ENCODE data around the gene ZYG11B. TPM values are rescaled to one million over a fixed set of nuclear protein-coding genes. Genes with fewer than 3 reads are reported as not detected.
"Not testable (repeated sequence)": the region's sequence is repeated elsewhere in the genome, so short reads cannot be mapped to it uniquely, and the experiment has no call there.

ZYG11B gene
- total RNA-seq, 2 experiments from 2014 or later = 13.7 to 13.8 TPM

DNA sequence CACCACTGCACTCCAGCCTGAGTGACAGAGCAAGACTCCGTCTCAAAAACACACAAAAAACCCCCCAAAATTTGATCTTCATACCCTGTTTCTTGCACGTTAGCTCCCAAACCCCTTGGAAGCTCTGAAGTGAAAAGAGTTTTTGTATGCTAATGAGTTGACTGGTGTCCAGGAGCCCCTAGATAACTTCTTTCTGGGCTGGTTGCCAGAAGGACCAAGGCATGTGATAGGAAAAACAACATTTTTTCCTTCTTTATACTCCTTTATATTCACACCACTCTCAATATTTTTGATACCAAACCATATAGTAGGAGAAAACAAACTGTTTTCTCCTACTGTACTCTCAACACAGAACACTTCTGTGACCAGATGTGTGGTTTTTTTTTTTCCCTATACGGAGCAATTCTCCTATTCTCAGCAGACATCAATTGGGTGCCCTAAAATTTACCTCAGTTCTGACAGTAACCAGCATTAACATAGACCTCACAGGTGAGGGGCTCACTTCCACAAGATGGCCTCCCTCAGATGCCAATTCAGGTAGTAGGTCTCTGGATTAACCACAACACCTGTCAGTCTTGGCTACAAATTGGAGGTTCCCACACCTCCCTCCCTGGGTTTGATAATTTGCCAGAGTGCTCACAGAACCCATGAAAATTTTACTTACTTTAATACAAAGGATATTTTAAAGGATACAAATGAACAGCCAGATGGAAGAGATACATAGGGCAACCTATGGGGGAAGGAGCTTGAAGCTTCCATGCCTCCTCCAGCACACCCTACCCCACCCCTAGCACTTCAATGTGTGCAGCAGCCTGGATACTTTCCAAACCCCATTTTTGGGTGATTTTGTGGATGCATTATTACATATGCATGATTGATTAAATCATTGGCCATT, 25.6 kb downstream of the ZYG11B start:
- no peak for ATAC-seq (ENCODE audit: low read depth)
- Mint-ChIP-seq H3K27me3 (no peaks in the 10 kb centered on the region), H3K9me3 (no peaks in the 10 kb centered on the region), H3K4me3 (no peak overlapping the region), H3K27ac (no peak overlapping the region), H3K4me1 (peaks cover 4% of the 10 kb centered on the region), H3K36me3 (no peaks in the 10 kb centered on the region)
- DNase-seq = no peak
- POLR2A ChIA-PET = no interaction called here

DNA sequence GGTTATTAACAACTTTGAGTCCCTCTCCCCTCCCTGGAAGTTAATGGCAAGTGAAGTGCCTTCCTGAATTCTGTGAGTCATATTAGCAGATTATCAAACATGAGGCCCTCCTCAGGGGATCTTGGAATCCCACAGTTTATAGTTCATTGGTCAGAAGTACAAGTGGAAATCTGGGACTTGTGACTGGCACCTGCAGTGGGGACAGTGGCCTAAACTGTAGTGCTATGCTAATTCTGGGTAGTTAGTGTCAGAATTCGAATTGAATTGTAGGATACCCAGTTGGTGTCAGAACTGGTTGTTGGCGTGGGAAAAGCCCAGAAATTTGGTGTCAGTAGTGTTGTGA, 26.2 kb downstream of the ZYG11B start:
- Mint-ChIP-seq H3K4me3 (no peak overlapping the region), H3K4me1 (peaks cover 3% of the 10 kb centered on the region), H3K27me3 (no peaks in the 10 kb centered on the region), H3K36me3 (no peaks in the 10 kb centered on the region), H3K27ac (no peak overlapping the region), H3K9me3 (no peaks in the 10 kb centered on the region)
- DNase-seq (no peak), ATAC-seq (ENCODE audit: low read depth) (no peak)
- POLR2A ChIA-PET = no interaction called here

DNA sequence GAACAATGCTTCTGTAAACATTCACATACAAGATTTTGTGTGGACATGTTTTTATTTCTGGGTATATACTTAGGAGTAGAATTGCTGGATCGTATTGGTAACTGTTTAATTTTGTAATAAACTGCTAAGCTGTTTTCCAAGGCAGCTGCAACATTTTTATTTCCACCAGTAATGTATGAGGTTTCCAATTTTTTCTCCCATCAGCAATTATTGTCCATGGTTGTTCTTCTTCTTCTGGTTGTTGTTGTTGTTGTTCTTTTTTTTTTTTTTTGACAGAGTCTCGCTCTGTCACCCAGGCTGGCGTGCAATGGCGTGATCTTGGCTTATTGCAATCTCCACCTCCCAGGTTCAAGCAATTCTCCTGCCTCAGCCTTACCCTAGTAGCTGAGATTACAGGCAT, 26.9 kb downstream of the ZYG11B start:
- peaks cover 3% of the 10 kb centered on the region for H3K36me3 Mint-ChIP-seq
- no peak for ATAC-seq (ENCODE audit: low read depth)

DNA sequence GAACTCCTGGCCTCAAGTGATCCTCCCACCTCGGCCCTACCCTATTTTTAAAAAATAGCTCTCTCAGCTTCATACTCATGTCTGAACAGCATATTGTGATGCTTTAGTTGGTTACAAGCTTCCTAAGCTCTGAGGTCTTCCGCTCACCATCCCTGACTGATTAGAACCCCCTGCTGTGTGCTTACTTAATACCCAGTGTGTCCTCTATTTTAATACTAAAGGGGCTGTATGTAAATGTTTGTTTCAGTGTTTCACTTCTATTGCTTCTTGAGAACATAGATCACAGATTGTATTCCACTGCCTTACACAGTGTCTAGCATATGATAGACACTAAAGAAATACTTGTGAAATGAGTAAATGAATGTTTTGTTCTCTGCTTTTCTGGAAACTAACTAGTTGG, 29.8 kb downstream of the ZYG11B start:
- ATAC-seq (ENCODE audit: low read depth) (no peak), DNase-seq (no peak)
- no peaks in the 10 kb centered on the region for H3K9me3 Mint-ChIP-seq
- H3K27me3 Mint-ChIP-seq = no peaks in the 10 kb centered on the region
- H3K36me3 Mint-ChIP-seq = peaks cover 3% of the 10 kb centered on the region
- no peak overlapping the region for H3K27ac Mint-ChIP-seq
- POLR2A ChIA-PET = no interaction called here
- H3K4me1 Mint-ChIP-seq = no peaks in the 10 kb centered on the region
- no peak overlapping the region for H3K4me3 Mint-ChIP-seq

More for the DNA sequence above, 26.9 kb downstream of the ZYG11B start:
- DNase-seq = no peak
- peaks cover 2% of the 10 kb centered on the region for H3K4me1 Mint-ChIP-seq
- POLR2A ChIA-PET = no interaction called here
- no peak overlapping the region for H3K4me3 Mint-ChIP-seq
- H3K27ac Mint-ChIP-seq = no peak overlapping the region
- no peaks in the 10 kb centered on the region for H3K27me3 Mint-ChIP-seq
- no peaks in the 10 kb centered on the region for H3K9me3 Mint-ChIP-seq

DNA sequence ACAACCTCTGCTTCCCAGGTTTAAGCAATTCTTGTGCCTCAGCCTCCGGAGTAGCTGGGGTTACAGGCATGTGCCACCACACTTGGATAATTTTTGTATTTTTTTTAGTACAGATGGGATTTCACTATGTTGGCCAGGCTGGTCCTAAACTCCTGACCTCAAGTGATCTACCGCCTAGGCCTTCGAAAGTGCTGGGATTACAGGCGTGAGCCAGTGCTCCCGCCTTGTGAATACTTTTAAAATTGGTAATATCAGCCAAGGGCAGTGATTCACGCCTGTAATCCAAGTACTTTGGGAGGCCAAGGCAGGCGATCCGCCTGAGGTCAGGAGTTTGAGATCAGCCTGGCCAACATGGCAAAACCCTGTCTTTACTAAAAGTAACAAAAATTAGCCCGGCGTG, 33.7 kb downstream of the ZYG11B start:
- H3K27me3 Mint-ChIP-seq = no peaks in the 10 kb centered on the region
- H3K4me3 Mint-ChIP-seq = no peak overlapping the region
- H3K36me3 Mint-ChIP-seq = peaks cover 6% of the 10 kb centered on the region
- POLR2A ChIA-PET = no interaction called here
- no peaks in the 10 kb centered on the region for H3K4me1 Mint-ChIP-seq
- no peak overlapping the region for H3K27ac Mint-ChIP-seq
- no peak for ATAC-seq (ENCODE audit: low read depth)
- no peak for DNase-seq
- H3K9me3 Mint-ChIP-seq = no peaks in the 10 kb centered on the region

DNA sequence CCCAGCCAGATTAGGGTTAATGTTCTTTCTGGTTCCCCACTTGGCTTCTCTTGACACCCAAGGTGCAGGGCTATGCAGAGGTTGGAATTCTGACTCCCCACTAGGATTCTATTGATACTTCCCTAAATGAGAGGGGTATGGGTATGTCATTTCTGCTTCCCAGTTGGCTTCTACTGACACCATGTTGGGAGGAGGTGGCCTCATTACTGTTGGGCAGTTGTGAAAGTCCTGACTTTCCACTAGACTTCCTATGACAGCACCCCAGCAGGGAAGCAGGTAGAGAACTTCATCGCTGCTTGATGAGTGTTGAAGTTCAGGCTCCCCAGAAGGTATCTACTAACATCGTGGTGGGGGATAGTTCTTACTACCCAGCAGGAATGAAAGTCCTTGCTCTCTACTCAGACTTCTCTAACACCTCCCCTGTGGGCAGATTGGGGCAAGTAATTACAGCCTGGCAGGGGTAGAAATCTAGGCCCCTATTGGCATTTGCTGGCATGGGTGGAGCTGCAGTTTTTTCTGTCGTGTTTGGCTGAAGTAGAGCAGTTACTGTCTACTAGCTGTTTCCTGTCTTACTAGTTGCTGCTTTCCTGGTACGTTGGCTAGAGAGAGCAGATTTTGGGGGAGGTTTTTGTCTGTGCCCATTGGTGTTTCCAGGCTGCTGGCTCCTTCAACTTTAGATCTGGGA, 41.5 kb downstream of the ZYG11B start:
- H3K4me3 Mint-ChIP-seq = no peak overlapping the region
- H3K27ac Mint-ChIP-seq = no peak overlapping the region
- H3K27me3 Mint-ChIP-seq = no peaks in the 10 kb centered on the region
- ATAC-seq (ENCODE audit: low read depth) (no peak), DNase-seq (no peak)
- peaks cover 3% of the 10 kb centered on the region for H3K36me3 Mint-ChIP-seq
- POLR2A ChIA-PET = no interaction called here
- no peaks in the 10 kb centered on the region for H3K9me3 Mint-ChIP-seq
- H3K4me1 Mint-ChIP-seq = peaks cover 5% of the 10 kb centered on the region

DNA sequence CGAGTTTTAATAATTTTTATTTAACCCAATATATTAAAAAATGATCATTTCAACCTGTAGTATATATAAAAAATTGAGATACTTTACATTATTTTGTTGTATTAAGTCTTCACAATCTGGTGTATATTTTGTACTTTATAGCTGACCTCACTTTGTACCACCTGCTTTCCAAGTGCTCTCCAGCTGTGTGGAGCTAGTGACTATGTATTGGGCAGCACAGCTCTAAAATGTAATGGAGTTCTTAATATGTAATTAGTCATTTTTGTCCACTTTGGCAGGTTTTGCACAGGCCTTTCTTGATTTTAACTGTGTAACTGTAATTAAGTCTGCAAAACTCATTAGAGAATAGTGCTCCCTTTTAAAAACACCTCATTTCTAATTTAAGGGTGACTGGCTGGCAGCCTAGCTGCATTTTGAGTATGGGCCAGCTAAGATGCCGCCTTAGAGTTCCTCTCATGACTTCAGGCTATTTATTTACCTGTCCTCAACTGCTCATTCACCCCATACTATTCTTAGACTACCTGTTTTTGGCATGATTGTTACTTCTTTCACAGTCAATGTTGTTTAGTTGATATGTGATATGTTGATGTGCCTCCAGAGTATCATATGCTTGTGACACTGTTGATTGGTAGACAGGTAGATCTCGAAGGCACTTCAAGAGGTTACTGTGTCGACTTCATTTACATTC, 43.2 kb downstream of the ZYG11B start:
- peaks cover 5% of the 10 kb centered on the region for H3K36me3 Mint-ChIP-seq
- no peak overlapping the region for H3K4me3 Mint-ChIP-seq
- peaks cover 5% of the 10 kb centered on the region for H3K4me1 Mint-ChIP-seq
- DNase-seq (no peak), ATAC-seq (ENCODE audit: low read depth) (no peak)
- no peaks in the 10 kb centered on the region for H3K27me3 Mint-ChIP-seq
- H3K9me3 Mint-ChIP-seq = no peaks in the 10 kb centered on the region
- POLR2A ChIA-PET = no interaction called here
- no peak overlapping the region for H3K27ac Mint-ChIP-seq

DNA sequence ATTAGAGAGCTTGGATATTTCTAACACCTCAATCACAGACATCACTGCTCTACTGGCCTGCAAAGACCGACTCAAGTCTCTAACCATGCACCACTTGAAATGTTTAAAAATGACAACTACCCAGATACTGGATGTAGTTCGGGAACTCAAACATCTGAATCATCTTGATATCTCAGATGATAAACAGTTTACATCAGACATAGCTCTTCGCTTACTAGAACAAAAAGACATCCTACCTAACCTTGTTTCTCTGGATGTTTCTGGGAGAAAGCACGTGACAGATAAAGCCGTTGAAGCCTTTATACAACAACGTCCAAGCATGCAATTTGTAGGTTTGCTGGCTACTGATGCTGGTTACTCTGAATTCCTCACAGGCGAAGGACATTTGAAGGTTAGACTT, 45.1 kb downstream of the ZYG11B start:
- ATAC-seq (ENCODE audit: low read depth) (no peak), DNase-seq (no peak)
- H3K36me3 Mint-ChIP-seq = peaks cover 11% of the 10 kb centered on the region
- H3K27me3 Mint-ChIP-seq = no peaks in the 10 kb centered on the region
- H3K4me1 Mint-ChIP-seq = peaks cover 5% of the 10 kb centered on the region
- POLR2A ChIA-PET = no interaction called here
- no peak overlapping the region for H3K4me3 Mint-ChIP-seq
- H3K9me3 Mint-ChIP-seq = no peaks in the 10 kb centered on the region
- H3K27ac Mint-ChIP-seq = no peak overlapping the region

DNA sequence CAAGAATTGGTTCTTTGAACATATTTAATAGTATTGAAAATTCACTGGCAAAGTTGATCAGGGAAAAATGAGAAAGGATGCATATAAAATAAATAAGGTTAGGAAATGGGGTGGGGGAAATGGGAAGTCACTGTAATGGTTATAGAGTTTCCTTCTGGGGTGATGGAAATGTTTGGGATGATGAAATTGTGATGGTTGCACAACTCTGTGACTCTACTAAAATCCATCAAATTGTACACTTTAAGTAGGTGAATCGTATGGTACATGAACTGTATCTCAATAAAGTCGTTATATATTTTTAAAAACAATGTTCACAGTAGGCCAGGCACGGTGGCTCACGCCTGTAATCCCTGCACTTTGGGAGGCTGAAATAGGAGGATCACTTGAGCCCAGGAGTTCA, 59.9 kb downstream of the ZYG11B start:
- Mint-ChIP-seq H3K4me3 (no peak overlapping the region), H3K9me3 (no peaks in the 10 kb centered on the region), H3K27me3 (no peaks in the 10 kb centered on the region), H3K4me1 (no peaks in the 10 kb centered on the region), H3K27ac (no peak overlapping the region), H3K36me3 (peaks cover 4% of the 10 kb centered on the region)
- POLR2A ChIA-PET = no interaction called here
- ATAC-seq (ENCODE audit: low read depth) (no peak), DNase-seq (no peak)

DNA sequence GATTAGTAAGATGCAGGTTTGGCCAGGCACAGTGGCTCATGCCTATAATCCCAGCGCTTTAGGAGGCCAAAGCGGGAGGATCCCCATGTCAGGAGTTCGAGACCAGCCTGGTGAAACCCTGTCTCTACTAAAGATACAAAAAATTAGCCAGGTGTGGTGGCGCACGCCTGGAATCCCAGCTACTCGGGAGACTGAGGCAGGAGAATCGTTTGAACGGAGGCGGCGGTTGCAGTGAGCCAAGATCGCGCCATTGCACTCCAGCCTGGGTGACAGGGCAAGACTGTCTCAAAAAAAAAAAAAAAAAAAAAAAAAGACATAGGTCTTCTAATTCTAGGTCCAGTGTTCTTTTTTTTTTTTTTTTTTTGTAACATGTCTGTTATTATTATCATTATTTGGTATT, 64.2 kb downstream of the ZYG11B start:
- H3K4me3 Mint-ChIP-seq; H3K9me3 Mint-ChIP-seq; DNase-seq; H3K4me1 Mint-ChIP-seq; H3K36me3 Mint-ChIP-seq; ATAC-seq (ENCODE audit: low read depth); H3K27me3 Mint-ChIP-seq; POLR2A ChIA-PET; H3K27ac Mint-ChIP-seq: not testable (repeated sequence)

DNA sequence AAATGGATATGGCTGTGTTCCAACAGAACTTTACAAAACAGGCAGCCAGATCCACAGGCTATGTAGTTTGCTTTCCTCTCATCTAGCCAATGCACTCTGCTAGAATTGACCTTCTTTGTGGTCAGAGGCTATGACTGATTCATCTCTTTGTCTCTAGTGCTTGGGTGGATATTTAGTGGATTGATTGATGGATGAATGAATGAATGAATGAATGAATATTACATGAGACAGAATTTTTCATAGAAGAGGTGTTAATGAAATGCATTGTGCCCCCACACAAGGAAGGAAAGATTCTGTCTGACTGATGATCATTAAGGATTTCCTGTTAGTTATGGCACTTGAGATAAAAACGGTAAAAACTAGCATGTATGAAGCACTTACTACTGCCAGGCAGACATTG, 65.8 kb downstream of the ZYG11B start:
- Mint-ChIP-seq H3K9me3 (no peaks in the 10 kb centered on the region), H3K4me1 (no peaks in the 10 kb centered on the region), H3K4me3 (no peak overlapping the region), H3K36me3 (peaks cover 3% of the 10 kb centered on the region), H3K27ac (no peak overlapping the region), H3K27me3 (no peaks in the 10 kb centered on the region)
- POLR2A ChIA-PET = no interaction called here
- ATAC-seq (ENCODE audit: low read depth) (no peak), DNase-seq (no peak)

DNA sequence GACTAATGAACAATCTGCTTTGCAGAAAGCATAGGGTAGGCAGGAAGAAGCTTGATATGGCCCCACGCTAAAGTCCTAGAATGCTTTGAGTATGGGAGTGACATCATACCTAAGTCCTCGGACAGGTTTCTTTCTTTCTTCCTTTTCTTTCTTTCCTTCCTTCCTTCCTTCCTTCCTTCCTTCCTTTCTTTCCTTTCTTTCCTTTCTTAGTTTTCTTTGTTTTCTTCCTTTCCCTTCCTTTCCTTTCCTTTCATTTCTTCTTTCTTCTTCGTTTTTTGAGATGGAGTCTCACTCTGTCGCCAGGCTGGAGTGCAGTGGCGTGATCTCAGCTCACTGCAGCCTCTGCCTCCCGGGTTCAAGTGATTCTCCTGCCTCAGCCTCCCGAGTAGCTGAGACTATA, 67.5 kb downstream of the ZYG11B start:
- H3K27ac Mint-ChIP-seq, H3K36me3 Mint-ChIP-seq, H3K4me1 Mint-ChIP-seq: not testable (repeated sequence)

DNA sequence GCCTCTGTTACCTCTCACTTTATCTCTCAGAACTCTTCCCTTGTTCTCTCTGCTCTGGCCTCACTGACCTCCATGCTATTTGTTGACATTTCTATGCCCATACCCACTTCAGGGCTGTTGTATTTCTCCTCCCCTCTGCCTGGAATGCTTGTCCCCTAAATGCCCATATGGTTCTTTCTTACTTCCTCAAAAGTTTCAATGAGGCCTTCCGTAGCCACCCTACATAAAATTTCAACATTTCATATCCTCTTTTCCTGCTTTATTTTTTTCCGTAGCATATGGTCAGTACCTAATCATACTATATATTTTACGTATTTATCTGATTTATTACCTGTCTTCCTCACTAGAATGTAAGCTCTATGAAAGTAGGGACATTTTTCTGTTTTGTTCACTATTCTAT, 69.2 kb downstream of the ZYG11B start:
- Mint-ChIP-seq H3K9me3 (no peaks in the 10 kb centered on the region), H3K27me3 (no peaks in the 10 kb centered on the region), H3K4me1 (no peaks in the 10 kb centered on the region), H3K27ac (no peak overlapping the region), H3K36me3 (peaks cover 3% of the 10 kb centered on the region), H3K4me3 (no peak overlapping the region)
- POLR2A ChIA-PET = no interaction called here
- no peak for DNase-seq
- no peak for ATAC-seq (ENCODE audit: low read depth)

More for the DNA sequence above, 67.5 kb downstream of the ZYG11B start:
- ATAC-seq (ENCODE audit: low read depth); DNase-seq; H3K4me3 Mint-ChIP-seq; H3K9me3 Mint-ChIP-seq; H3K27me3 Mint-ChIP-seq: not testable (repeated sequence)
- POLR2A ChIA-PET = interaction anchor here (0.6 kb wide), 1 partner anchor 366 kb away, joined by 3 read pairs; no protein-coding TSS in a partner anchor

DNA sequence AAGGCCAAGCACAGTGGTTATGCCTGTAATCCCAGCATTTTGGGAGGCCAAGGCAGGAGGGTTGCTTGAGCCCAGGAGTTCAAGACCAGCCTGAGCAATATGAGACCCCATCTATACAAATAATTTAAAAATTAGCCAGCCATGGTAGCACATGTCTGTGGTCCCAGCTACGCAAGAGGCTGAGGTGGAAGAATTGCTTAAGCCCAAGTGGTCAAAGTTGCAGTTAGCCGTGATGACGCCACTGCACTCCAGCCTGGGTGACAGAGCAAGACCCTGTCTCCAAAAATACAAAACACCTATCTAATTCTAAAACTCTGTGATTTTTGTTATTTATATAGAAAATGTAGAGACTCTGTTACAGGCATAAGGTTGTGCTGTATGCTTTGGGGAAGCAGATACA, 72.1 kb downstream of the ZYG11B start:
- Mint-ChIP-seq H3K36me3 (peaks cover 3% of the 10 kb centered on the region), H3K27me3 (no peaks in the 10 kb centered on the region), H3K4me3 (no peak overlapping the region), H3K9me3 (no peaks in the 10 kb centered on the region), H3K4me1 (no peaks in the 10 kb centered on the region), H3K27ac (no peak overlapping the region)
- POLR2A ChIA-PET = no interaction called here
- ATAC-seq (ENCODE audit: low read depth) = no peak
- DNase-seq = no peak
